ENCODE results near the gene OLFM3.

GRCh38 chr1:101957771-101958170, 39.0 kb downstream of the OLFM3 start:
- TF ChIP-seq POLR2A (IDR thresholded peaks at IDR 0.05; ENCODE audit: extremely low read depth, insufficient read length): no peak
- TF ChIP-seq, protein P1, sequence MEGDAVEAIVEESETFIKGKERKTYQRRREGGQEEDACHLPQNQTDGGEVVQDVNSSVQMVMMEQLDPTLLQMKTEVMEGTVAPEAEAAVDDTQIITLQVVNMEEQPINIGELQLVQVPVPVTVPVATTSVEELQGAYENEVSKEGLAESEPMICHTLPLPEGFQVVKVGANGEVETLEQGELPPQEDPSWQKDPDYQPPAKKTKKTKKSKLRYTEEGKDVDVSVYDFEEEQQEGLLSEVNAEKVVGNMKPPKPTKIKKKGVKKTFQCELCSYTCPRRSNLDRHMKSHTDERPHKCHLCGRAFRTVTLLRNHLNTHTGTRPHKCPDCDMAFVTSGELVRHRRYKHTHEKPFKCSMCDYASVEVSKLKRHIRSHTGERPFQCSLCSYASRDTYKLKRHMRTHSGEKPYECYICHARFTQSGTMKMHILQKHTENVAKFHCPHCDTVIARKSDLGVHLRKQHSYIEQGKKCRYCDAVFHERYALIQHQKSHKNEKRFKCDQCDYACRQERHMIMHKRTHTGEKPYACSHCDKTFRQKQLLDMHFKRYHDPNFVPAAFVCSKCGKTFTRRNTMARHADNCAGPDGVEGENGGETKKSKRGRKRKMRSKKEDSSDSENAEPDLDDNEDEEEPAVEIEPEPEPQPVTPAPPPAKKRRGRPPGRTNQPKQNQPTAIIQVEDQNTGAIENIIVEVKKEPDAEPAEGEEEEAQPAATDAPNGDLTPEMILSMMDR (IDR thresholded peaks at IDR 0.05; ENCODE audit: low read depth, low read length): no peak
